Measurements from ENCODE around the gene NEURL1B.

NEURL1B gene

GRCh38 chr5:172622091-172623046 is 18.7 kb upstream of the NEURL1B start:
- no peak for DNase-seq (ENCODE audit: low spot score)
- TF ChIP-seq, protein P1, sequence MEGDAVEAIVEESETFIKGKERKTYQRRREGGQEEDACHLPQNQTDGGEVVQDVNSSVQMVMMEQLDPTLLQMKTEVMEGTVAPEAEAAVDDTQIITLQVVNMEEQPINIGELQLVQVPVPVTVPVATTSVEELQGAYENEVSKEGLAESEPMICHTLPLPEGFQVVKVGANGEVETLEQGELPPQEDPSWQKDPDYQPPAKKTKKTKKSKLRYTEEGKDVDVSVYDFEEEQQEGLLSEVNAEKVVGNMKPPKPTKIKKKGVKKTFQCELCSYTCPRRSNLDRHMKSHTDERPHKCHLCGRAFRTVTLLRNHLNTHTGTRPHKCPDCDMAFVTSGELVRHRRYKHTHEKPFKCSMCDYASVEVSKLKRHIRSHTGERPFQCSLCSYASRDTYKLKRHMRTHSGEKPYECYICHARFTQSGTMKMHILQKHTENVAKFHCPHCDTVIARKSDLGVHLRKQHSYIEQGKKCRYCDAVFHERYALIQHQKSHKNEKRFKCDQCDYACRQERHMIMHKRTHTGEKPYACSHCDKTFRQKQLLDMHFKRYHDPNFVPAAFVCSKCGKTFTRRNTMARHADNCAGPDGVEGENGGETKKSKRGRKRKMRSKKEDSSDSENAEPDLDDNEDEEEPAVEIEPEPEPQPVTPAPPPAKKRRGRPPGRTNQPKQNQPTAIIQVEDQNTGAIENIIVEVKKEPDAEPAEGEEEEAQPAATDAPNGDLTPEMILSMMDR (IDR thresholded peaks at IDR 0.05; ENCODE audit: extremely low read depth, missing control alignments): no peak

- TF ChIP-seq, protein P1 (IDR thresholded peaks at IDR 0.05; ENCODE audit: extremely low read depth, missing control alignments): no peak
- no peak for DNase-seq (ENCODE audit: low spot score)
Measured at GRCh38 chr5:172623313-172623980, 17.6 kb upstream of the NEURL1B start.

DNA sequence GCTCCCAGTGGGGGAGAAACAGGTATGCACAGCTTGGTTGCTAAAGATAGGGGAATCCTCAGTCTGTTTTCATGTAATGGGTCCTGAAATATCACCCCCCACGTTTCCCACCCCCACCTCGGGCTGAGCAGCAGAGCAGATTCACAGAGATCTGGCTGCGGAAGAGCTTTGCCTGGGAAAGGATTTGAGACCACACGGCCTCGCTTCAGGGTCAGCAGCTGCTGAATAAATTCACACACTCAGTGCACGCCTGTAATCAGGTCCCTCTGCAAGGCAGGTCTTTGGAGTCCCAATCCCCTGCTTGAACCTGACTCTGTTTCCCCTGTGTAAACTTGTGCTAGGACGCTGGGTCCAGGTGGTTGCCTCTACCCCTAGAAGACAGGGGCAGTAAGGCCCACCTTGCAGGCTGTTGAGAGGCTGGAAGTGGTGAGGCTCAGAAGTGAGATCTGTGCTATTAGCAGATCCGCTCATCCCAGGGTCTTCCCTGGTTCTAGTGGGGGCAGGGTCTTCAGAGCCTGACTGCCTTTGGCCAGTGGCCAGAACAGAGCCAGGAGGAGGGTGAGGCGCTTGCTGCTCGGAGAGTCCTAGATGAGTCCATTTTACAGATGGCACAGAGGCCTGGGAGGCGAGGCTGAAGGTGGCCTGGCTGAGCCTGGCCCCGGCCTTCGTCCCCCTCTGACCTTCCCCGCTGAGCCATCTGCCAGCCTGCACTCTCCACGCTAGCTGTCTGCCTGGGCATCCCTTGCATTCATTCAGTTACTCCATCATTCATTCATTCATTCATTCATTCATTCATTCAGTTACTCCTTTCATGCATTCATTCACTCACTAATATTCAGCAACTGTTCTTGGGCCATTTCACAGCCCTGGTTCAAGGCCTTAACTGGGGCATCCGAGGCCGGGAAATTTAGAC is 16.7 kb upstream of the NEURL1B start:
- TF ChIP-seq, protein P1 (IDR thresholded peaks at IDR 0.05; ENCODE audit: extremely low read depth, missing control alignments): no peak
- no peak for DNase-seq (ENCODE audit: low spot score)

DNA sequence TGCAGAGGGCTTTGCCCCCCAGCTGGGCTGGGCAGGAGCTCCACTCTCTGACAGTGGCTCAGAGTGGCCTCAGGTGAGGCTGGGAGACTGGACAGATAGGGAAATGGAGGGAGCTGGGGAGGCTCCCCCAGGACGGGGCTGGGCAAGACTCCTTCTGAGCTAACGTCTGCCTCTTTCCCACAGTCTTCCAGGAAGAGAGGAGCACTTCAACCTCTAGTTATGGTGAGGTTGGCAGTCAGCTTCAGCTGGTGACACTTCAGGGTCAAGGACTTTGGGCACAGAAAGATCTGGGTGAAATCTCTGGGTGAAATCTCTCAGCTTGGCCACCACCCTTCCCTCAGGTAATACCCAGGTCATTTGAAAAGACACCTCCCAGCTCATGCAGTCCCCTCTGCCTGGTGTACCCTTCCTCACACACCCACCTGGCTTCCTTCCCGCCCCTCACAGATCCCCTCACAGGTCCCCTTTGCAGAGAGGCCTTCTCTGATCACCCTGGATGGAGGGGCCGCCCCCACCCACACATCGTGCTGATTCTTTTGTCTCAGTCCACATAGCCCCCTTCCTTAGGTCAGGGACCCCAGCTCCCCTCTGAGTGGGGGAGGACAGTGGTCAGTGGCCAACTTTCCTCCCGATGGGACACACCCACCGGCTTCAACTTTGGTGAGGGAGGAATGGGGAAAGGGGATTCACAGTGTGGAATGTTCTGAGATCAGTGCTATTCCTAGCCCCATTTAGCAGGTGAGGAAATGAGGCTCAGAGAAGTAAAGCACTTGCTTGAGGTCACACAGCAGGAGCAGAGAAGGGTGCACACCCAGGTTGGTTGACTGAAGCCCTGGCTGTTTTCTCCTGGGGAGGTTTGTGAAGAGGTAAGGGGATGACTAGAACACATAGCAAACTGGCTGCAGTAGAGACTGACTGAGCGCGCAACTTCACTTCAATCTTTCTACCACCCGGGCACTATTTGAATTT is 15.8 kb upstream of the NEURL1B start:
- TF ChIP-seq, protein P1 (IDR thresholded peaks at IDR 0.05; ENCODE audit: extremely low read depth, missing control alignments): no peak
- DNase-seq (ENCODE audit: low spot score): no peak

DNA sequence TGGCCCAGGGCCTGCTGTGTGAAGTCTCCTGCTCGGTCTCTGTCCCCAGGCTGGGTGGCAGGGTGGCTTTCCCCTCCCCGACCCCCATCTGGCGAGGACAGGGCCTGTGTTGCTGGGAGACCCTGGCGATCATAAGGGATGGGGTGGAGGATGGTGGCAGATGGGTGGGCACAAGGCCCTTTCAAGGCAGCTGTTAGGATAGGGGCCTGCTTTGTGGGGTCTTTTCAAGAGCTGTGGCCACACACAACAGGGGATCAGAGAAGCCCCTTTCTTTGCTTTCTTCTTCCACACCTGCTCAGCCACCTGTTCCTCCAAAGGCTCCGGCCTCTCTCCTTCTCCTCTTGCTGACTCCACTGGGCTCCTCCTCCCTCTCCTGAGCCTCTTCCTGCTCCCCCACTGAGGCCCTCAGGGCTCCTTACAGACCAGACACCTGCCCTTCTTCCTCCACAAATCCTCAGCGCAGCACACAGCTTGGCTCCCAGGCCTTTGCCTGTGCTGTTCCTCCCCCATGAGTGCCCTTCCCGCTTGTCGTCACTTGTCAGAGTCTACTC is 15.0 kb upstream of the NEURL1B start:
- no peak for DNase-seq (ENCODE audit: low spot score)
- TF ChIP-seq, protein P1 (IDR thresholded peaks at IDR 0.05; ENCODE audit: extremely low read depth, missing control alignments): no peak

GRCh38 chr5:172630082-172630481 is 11.0 kb upstream of the NEURL1B start:
- DNase-seq (ENCODE audit: low spot score): no peak
- TF ChIP-seq, protein P1 (IDR thresholded peaks at IDR 0.05; ENCODE audit: extremely low read depth, missing control alignments): no peak
